Stimulated activated CD4-positive, alpha-beta T cell treated with anti-CD3 and anti-CD28 coated beads, TNF-alpha, amount 100 ng/mL, for 48 hours (primary cell): ENCODE results near the gene AMPD2.
"Not testable (repeated sequence)": the region's sequence is repeated elsewhere in the genome, so short reads cannot be mapped to it uniquely, and the experiment has no call there.

Experiments
- DNase-seq, 3 donors: peaks; one replicate each; pipeline ENCODE4 v3.0.0-alpha.2; 2020; ENCODE audit warnings: low read depth in 3 of 3

Gene AMPD2

GRCh38 chr1:109676683-109677381, 57.2 kb downstream of the AMPD2 start:
- not testable (repeated sequence) for DNase-seq

GRCh38 chr1:109677459-109677858, 57.8 kb downstream of the AMPD2 start:
- DNase-seq: no peak

- not testable (repeated sequence) for DNase-seq
Observed at GRCh38 chr1:109678637-109679036, 59.0 kb downstream of the AMPD2 start.
